Stimulated activated CD8-positive, alpha-beta memory T cell treated with anti-CD3 and anti-CD28 coated beads, Interleukin-2, amount 100 ng/mL, for 1 hour (primary cell): ENCODE results near the gene JADE2.
"Not testable (repeated sequence)": the region's sequence is repeated elsewhere in the genome, so short reads cannot be mapped to it uniquely, and the experiment has no call there.

Experiments used
- DNase-seq, 2 donors: peaks; one replicate each; pipeline ENCODE4 v3.0.0-alpha.2; 2020; ENCODE audit warnings: low read depth in 2 of 2

The JADE2 gene

DNA sequence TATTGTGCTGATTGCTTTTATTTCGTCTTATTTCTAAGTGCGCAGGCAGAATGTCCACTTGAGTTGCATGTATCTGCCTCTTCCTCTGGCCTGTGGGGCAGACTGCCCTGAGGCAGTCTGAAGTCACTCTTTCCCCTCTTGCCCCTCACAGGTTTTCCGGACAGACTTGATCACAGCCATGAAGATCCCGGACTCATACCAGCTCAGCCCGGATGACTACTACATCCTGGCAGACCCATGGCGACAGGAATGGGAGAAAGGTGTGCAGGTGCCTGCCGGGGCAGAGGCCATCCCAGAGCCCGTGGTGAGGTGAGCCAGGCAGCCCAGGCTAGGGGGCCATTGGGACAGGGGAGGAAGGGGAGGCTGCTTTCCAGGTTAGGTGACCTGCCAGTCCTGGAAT is 26.4 kb downstream of the JADE2 start:
- no peak for DNase-seq

DNA sequence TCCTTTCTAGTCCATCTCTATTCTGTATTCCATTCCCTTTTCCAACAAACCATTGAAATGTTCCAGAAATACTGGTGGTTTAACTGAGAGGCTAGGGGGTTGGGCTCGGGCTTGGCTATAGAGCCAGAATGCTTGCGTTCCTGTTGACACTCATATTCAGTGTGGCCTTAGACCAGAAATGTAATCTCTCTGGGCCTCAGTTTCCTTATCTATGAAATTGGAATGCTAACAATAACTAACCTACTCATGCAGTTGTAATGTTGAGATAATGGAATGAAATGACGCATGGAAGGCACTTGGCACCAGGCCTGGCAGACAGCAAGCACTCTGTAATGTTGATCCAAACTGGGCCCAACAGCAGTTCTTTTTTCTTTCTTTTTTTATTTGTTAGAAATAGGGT is 26.8 kb downstream of the JADE2 start:
- DNase-seq: no peak

DNA sequence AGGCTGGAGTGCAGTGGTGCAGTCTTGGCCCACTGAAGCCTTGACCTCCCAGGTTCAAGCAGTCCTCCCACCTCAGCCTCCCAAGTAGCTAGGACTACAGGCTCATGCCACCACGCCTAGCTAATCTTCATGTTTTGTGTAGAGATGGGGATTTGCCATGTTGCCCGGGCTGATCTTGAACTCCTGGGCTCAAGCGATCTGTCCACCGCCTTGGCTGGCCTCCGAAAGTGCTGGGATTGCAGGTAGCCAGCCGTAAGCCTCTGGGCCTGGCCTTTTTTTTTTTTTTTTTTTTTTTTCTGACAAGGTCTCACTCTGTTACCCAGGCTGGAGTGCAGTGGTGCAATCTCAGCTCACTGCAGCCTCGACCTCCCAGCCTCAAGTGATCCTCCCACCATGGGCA is 27.2 kb downstream of the JADE2 start:
- DNase-seq: not testable (repeated sequence)

DNA sequence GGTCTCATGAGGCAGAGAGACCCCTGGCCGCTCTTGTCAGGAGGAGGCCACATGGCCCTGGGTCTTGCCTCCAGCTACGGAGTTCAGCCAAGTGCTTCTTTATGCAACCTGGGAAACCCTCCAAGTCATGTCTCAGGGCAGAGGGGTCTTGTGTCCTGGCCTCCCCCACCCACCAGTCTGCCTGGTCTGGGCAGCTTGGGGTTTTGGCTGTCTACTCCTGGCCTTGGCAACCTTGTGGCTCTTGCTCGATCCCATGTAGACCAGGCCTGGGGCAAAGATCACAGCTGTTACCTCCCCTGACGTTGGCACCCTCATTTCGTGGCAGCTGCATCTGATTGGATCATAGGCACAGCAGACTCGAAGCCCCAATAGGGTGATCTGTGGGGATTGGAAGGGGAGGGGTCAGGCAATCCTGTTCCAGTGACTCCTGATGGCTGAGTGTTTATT is 28.4 kb downstream of the JADE2 start:
- DNase-seq: no peak

DNA sequence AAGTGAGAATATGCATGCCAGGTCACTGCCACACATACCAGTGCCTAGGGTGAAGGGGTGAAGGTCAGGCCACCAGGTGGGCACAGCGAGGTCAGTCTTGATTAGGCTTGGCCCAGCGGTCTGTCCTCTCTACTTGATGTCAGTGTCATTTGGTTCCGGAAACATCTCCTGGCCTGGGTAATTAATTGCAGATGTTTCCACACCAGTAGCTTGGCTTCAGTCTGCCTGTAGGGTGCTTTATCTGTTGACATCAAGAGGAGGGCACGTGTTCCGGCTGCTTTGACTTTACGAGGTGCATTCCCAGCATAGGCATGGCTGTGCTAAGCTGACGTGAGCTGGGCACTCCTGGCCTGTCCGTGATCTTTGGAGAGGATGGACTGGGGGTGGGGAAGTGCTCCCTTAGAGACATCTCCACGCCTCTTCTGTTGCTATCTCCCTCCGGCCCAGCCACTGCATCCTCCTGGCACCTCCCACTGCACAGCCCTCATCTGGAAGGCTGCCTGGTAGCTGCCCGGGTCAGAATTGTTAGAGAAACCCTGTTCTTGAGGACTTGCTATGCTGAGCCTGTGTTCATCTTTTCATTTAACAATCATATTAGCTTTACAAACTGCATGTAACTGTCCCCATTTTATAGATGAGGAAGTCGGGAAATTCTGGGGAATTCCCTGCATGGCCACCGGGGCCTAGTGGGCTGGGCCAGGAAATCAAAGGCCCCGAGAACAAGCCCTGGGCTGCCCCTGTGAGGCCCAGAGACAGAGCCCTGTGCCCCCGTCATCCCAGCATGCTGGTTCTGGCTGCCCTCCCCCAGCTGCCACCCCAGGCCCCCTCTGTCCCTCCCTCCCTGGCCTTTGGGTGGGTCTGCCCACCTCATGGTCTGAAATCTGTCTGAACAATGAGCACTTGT is 29.1 kb downstream of the JADE2 start:
- no peak for DNase-seq

DNA sequence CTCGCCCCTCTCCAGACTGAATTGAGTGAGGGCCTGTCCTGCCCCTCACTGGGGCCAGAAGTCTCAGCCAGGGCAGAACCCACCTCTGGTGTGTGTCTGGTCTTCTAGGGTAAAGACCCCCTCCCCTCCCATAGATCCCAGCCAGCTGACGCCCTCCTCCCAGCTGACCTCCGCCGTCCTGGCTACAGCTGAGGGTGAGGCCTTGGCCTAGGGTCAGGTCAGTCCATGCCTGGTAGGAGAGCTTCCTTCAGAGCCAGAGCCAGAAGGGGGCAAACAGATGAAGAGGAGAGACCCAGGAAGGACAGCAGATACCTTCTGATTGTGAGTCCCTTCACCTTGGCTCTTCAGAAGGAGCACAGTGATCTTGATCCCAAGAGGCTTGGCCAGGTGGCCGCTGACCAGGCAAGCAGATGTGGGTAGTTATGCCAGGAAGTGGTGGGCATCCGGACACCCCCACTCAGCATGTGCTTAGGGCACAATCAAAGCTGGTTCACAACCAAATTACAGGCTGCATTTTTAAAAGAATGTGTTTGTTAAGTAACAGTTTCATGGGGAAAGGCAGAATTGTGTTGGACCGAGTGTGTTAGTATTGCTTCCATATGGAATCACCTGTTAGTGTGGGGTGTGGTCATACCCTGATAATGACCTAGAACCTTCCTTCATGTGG is 29.9 kb downstream of the JADE2 start:
- DNase-seq: no peak

DNA sequence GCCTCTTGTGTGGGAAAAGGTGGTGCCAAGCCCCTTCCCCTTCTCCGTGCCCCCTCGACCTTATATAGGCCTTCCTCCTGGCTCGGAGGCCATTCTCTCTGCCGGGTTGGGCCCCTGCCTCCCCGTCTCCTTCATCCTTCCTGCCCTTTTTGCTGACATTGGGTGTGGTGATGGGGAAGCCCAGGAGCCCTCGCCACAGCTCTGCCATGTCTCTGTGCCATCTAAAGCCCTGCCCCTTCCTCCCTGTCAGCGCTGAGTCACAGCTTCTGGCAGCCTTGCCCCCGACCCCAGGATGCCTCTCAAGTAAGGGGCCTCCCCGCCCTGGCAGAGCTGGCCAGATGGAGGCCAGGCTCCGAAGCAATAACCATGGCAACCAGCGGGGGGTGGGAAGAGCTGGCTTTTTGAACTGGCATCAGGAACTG is 30.4 kb downstream of the JADE2 start:
- peak; percentile 48 to 62 for DNase-seq

DNA sequence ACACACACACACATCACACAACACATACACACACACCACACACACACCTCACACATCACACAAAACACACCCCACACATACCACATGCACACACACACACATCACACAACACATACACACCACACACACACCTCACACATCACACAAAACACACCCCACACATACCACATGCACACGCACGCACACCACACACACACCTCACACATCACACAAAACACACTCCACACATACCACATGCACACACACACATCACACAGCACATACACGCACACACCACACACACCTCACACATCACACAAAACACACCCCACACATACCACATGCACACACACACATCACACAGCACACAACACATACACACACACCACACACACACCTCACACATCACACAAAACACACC is 31.1 kb downstream of the JADE2 start:
- not testable (repeated sequence) for DNase-seq

DNA sequence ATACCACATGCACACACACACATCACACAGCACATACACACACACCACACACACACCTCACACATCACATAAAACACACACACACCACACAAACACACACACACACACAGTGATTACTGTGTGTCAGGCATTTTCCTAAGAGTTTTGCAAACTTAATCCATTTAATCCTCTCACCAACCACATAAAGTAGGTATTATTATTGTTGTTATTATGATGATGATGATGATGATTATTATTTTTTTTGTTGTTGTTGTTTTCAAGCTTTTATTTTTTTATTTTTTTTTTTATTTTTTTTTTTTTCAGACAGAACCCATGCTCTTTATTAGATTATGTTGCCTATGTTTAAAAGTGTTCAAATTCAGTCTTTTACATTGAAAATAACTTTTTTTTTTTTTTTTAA is 31.5 kb downstream of the JADE2 start:
- no peak for DNase-seq

DNA sequence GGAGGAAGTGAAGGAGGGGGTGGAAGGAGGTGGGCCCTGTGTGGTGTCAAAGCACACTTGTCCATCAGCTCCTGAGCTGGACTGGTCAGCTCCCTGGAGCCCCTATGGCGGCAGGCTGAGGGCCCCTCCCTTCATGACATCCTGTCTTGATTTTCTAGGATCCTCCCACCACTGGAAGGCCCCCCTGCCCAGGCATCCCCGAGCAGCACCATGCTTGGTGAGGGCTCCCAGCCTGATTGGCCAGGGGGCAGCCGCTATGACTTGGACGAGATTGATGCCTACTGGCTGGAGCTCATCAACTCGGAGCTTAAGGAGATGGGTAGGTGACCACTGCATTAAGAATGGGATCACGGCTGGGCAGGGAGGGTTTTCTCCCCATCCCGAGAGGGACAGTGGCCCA is 34.2 kb downstream of the JADE2 start:
- DNase-seq: no peak

DNA sequence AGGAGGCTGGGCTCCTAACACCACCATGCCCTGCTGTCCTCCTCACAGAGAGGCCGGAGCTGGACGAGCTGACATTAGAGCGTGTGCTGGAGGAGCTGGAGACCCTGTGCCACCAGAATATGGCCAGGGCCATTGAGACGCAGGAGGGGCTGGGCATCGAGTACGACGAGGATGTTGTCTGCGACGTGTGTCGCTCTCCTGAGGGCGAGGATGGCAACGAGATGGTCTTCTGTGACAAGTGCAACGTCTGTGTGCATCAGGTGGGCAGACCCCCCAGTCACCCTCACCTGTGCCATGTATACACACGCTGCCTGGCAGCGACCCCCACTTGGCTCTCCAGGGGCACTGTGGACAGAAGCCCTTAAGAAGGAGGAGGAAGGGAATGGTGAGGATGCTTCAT is 35.2 kb downstream of the JADE2 start:
- no peak for DNase-seq

DNA sequence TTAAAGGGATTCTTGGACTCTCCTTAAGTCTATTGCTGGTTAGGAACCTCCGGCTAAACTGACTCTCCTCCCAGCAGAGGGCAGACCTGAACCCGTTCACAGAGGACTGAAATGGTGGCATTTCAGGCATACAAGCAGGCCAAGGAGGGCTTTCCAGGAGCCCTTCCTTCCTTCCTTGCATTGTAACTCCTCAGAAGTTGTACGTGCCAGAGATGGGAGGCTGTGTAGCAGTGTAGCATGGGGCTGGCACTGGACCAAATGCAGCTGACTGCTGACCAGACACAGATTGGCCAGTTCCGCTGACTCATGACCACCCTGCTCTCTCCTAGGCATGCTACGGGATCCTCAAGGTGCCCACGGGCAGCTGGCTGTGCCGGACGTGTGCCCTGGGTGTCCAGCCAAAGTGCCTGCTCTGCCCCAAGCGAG is 36.4 kb downstream of the JADE2 start:
- DNase-seq: no peak

DNA sequence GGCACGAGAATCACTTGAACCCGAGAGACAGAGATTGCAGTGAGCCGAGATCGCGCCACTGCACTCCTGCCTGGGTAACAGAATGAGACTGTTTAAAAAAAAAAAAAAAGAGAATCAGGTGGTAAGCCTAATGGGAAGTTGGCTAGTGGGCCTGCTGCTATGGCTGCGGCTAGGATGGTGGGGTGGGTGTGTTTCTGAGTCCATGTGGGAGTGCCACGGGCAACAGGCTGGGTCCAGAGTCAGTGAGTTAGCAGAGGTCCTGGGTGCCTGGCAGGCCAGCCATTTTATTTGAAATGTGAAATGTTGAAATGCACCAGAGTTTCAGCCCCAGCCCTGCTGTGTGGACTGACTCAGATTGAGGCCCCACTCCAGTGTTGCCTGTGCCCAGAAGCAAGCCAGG is 37.8 kb downstream of the JADE2 start:
- DNase-seq: no peak

DNA sequence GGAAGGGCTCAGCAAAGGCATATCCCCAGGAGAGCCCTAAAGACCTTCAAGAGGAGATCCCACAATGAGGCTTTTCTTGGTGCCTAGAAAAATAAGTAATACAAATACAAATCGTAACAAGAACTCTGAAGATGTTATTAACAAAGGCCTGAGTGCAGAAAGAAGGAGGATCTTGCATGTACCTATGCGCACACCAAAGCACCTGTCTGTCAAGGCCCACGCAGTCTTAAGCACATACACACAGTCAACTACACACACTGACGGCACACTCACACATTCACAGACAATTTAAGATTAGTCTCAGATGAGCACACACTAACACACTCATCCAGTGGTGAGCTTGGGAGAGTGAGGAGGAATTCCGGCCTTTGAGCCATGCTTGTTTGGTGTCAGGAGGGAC is 38.5 kb downstream of the JADE2 start:
- DNase-seq: no peak

DNA sequence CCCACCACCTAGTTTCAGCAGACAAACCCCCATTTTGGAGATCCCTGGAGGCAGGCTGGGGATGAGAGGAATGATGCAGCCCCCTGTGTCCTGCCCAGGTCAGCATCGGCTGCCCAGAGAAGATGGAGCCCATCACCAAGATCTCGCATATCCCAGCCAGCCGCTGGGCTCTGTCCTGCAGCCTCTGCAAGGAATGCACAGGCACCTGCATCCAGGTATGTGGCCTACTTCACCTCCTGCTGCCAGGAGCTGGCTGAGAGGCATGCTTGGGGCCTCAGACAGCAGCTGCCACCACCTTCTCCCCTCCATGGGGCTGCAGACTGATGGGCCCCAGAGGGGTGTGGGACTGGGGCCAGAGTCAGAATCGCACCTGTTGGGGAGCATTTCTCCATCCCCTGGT is 38.9 kb downstream of the JADE2 start:
- DNase-seq: no peak

DNA sequence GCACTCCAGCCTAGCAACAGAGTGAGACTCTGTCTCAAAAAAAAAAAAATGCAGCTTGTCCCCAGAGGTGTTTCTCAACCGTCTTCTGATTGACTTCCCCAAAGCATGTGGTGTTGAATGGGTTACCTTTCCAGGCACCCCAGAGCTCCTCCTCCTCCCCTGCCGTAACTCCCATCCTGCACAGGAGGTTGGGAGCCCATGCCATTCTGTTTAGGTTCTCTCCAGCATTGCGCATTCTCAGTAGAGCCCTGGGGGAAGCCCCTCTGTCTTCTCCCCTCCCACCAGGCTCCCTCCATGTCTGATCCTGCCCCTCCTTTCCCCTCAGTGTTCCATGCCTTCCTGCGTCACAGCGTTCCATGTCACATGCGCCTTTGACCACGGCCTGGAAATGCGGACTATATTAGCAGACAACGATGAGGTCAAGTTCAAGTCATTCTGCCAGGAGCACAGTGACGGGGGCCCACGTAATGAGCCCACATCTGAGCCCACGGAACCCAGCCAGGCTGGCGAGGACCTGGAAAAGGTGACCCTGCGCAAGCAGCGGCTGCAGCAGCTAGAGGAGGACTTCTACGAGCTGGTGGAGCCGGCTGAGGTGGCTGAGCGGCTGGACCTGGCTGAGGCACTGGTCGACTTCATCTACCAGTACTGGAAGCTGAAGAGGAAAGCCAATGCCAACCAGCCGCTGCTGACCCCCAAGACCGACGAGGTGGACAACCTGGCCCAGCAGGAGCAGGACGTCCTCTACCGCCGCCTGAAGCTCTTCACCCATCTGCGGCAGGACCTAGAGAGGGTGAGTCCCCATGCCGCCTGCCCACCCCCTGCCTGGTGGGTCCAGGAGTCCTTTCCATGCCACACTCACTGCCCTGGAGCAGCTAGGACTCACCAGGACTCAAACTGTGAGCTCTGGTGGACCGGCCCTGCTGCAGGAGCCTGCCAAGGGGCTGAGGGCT is 40.6 kb downstream of the JADE2 start:
- no peak for DNase-seq

DNA sequence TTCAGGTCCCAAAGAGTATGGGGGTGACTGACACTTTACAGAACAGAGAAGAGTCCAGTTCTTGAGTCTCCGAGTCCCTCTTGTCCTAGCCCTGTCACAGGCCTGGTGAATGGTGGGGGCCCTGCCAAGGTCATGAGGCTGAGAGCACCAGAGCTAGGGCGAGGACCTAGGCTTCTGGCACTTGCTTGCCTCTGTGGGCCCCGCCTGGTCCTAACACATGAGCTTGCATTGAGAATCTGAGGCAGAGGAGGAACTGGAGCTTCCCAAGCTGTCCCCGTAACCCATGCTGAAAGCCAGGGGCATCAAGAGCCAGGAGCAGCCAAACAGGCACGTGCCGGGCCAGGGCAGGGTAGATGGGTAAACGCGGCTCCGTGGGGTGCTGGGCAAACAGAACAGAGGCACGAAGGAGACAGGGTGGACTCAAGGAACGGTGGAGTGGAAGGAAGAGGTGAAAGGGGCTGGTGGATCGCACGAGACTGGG is 41.3 kb downstream of the JADE2 start:
- no peak for DNase-seq

DNA sequence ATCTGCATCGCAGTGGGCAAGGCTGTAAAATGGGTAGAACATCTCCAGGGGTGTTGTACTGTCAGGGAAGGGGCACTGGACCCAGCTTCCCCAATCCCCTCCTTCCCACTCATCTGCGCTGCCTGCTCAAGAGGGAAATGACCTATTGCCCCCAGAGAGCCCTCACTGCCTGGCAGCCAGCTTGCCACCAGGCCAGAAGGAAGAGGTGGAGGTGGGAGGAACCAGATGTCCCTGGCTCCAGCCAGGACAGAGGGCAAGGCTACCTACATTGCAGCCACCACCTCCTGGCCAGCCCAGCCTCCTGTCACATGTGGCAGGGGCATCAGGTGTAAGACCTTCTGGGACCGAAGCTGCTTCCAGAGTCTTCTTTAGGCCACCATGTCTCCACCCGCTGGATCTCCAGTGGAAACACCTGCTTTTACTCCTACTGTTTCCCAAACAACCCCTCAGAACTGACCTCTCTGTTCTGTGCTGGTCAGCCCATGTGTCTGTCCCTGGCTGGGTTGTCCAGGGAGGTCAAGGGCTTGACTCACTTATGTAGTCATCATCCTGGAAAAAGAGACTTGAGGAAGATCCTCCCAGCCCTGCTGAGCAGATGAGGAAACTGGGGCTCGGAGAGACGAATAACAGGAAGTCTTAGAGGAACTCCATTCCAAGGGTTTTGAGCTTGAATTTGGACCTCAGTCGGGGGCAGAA is 42.3 kb downstream of the JADE2 start:
- no peak for DNase-seq

DNA sequence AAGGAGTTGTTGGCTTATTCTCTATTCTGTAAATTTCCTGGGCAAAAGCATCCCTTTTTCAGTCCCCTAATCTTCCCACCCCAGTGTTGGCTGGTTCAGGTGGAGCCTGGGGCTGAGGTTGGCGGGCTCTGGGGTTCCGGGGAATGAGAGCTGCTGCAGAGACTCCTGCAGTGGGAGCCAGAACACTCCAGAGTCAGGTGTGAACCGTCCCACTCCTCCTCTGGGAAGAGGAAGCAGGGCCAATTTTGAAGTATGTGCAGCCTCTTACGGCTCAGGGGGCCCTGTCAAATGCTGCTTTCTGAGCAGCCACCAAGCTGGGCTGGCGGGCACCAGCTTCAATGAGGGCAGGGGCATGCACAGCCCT is 42.8 kb downstream of the JADE2 start:
- DNase-seq: no peak

DNA sequence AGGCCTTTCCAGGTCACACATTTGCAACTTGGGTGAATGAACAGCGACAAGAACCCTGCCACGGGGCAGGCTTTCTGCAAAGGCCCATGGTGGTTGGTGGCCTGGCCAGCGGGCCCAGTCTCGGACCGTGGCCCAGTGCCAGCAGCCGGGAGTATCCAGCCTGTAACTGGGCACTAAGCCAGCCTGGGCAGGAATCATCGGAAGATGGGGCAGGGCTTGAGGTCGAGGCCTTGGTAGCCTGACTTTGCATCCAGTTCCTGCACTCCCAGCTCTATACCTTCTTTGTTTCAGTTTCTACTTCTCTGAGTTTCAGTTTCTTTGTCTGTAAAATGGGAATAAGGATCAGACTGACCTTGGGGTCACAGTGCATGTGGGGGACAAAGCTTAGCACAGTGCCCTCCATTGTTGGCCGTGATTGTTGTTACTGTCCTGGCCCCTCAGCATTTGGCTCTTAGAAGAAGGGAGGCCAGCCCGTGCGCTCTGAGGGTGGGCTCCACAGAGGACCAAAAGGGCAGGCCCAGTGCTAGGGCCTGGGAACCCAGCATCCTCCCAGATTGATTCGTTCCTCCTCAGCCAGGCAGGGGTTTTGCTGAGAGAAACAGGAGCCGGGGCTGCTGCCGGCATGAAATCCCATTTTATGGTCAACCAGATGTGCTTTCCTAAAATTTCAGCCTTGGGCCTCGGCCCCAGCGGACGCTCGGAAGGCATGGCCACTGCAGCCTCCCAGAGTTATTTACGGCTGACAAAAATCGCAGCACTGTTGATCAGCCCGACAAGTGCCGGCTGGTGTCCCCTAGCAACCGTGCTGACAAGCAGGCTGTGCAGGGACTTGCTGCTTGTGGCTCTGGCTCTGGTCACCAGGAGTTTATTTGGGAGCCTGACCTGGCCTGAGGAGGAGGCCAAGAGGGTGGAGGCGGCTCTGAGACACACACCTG is 43.6 kb downstream of the JADE2 start:
- no peak for DNase-seq
